HEK293 (cell line): ENCODE data around the gene INTS1.
A peak's percentile ranks its signal among the peaks of the same experiment; 100 is the strongest.

Experiments
- CTCF ChIA-PET: fragments of 350-600 bp; formaldehyde crosslinking; extraction: SDS; loops from one replicate; lab custom pipeline; 2021; ENCODE audit warnings: antibody characterized with exemption; lab: Yijun Ruan, JAX
- POLR2A ChIA-PET: fragments of 300-600 bp; formaldehyde crosslinking; extraction: SDS; loops from one replicate; lab custom pipeline; 2020; ENCODE audit warnings: antibody characterized with exemption, inconsistent platforms; lab: Yijun Ruan, JAX
- H3K27ac ChIP-seq: fragments of 200-500 bp; sonication (Bioruptor generic); 2 replicates; pipeline ENCODE4 v1.5.1; 2014; ENCODE audit warnings: low read depth, low read length, control low read depth, inconsistent platforms; ENCODE audit errors: extremely low read depth
- H3K36me3 ChIP-seq, 2 experiments: fragments of 200-500 bp in 1 of 2; sonication (Bioruptor generic) in 1 of 2; 1 replicate in 1 of 2; 2 replicates in 1 of 2; pipeline ENCODE4 v1.5.1; 2014 to 2017; ENCODE audit warnings: inconsistent platforms in 2 of 2, low read length in 2 of 2; ENCODE audit not compliant: control insufficient read depth in 2 of 2, insufficient read depth in 1 of 2
- H3K4me1 ChIP-seq: fragments of 200-500 bp; sonication (Bioruptor generic); 2 replicates; pipeline ENCODE4 v1.5.1; 2014; ENCODE audit warnings: mild to moderate bottlenecking, low read length, inconsistent platforms; ENCODE audit not compliant: control insufficient read depth, insufficient read depth
- H3K4me3 ChIP-seq: 2 replicates; pipeline ENCODE4 v1.5.1; 2011; ENCODE audit warnings: low read depth, mild to moderate bottlenecking, control low read depth, low read length, moderate library complexity
- H3K9me3 ChIP-seq: fragments of 200-500 bp; sonication (Bioruptor generic); 2 replicates; pipeline ENCODE4 v1.5.1; 2014; ENCODE audit warnings: low read depth, low read length, inconsistent platforms; ENCODE audit not compliant: control insufficient read depth, insufficient read depth
- ATF2 ChIP-seq: fragments of 450-650 bp; formaldehyde crosslinking; IDR thresholded peaks from 2 replicates; pipeline ENCODE4 v1.5.1; 2016; ENCODE audit warnings: missing biosample characterization, missing genetic modification characterization, low read depth
- EGR2 ChIP-seq: fragments of 450-650 bp; formaldehyde crosslinking; IDR thresholded peaks from 2 replicates; pipeline ENCODE4 v1.5.1; 2016; ENCODE audit warnings: low read depth, missing biosample characterization, missing genetic modification characterization
- GLIS1 ChIP-seq: fragments of 450-650 bp; formaldehyde crosslinking; IDR thresholded peaks from 2 replicates; pipeline ENCODE4 v1.5.1; 2016; ENCODE audit warnings: missing biosample characterization, missing genetic modification characterization
- GLIS2 ChIP-seq: fragments of 450-650 bp; formaldehyde crosslinking; IDR thresholded peaks from 2 replicates; pipeline ENCODE4 v1.5.1; 2016; ENCODE audit warnings: missing biosample characterization, missing genetic modification characterization
- INSM2 ChIP-seq: fragments of 450-650 bp; formaldehyde crosslinking; IDR thresholded peaks from 2 replicates; pipeline ENCODE4 v1.5.1; 2016; ENCODE audit warnings: missing biosample characterization, missing genetic modification characterization
- KLF17 ChIP-seq: fragments of 450-650 bp; formaldehyde crosslinking; IDR thresholded peaks from 2 replicates; pipeline ENCODE4 v1.5.1; 2016; ENCODE audit warnings: missing biosample characterization, missing genetic modification characterization
- KLF8 ChIP-seq: fragments of 450-650 bp; formaldehyde crosslinking; IDR thresholded peaks from 2 replicates; pipeline ENCODE4 v1.5.1; 2016; ENCODE audit warnings: missing biosample characterization, missing genetic modification characterization
- OSR2 ChIP-seq: fragments of 450-650 bp; formaldehyde crosslinking; IDR thresholded peaks from 2 replicates; pipeline ENCODE4 v1.5.1; 2016; ENCODE audit warnings: missing biosample characterization, missing genetic modification characterization
- PRDM6 ChIP-seq: fragments of 450-650 bp; formaldehyde crosslinking; IDR thresholded peaks from 2 replicates; pipeline ENCODE4 v1.5.1; 2017; ENCODE audit warnings: missing biosample characterization, missing genetic modification characterization
- SP2 ChIP-seq: fragments of 450-650 bp; formaldehyde crosslinking; IDR thresholded peaks from 2 replicates; pipeline ENCODE4 v1.5.1; 2016; ENCODE audit warnings: missing biosample characterization, missing genetic modification characterization
- SP7 ChIP-seq: fragments of 450-650 bp; formaldehyde crosslinking; IDR thresholded peaks from 2 replicates; pipeline ENCODE4 v1.5.1; 2016; ENCODE audit warnings: missing biosample characterization, missing genetic modification characterization
- ZBTB1 ChIP-seq: fragments of 450-650 bp; formaldehyde crosslinking; IDR thresholded peaks from 2 replicates; pipeline ENCODE4 v1.5.1; 2016; ENCODE audit warnings: missing biosample characterization, missing genetic modification characterization
- ZBTB20 ChIP-seq: fragments of 450-650 bp; formaldehyde crosslinking; IDR thresholded peaks from 2 replicates; pipeline ENCODE4 v1.5.1; 2016; ENCODE audit warnings: missing biosample characterization, missing genetic modification characterization
- ZBTB21 ChIP-seq: fragments of 450-650 bp; formaldehyde crosslinking; IDR thresholded peaks from 2 replicates; pipeline ENCODE4 v1.5.1; 2017; ENCODE audit warnings: missing biosample characterization, missing genetic modification characterization
- ZFHX2 ChIP-seq: fragments of 450-650 bp; formaldehyde crosslinking; conservative IDR thresholded peaks from 2 replicates; pipeline ENCODE4 v1.5.1; 2016; ENCODE audit warnings: missing biosample characterization, missing genetic modification characterization
- ZFP69B ChIP-seq: fragments of 450-650 bp; formaldehyde crosslinking; IDR thresholded peaks from 2 replicates; pipeline ENCODE4 v1.5.1; 2016; ENCODE audit warnings: missing biosample characterization, missing genetic modification characterization
- ZIC2 ChIP-seq: fragments of 450-650 bp; formaldehyde crosslinking; IDR thresholded peaks from 2 replicates; pipeline ENCODE4 v1.5.1; 2016; ENCODE audit warnings: missing biosample characterization, missing genetic modification characterization
- ZNF335 ChIP-seq: fragments of 450-650 bp; formaldehyde crosslinking; conservative IDR thresholded peaks from 2 replicates; pipeline ENCODE4 v1.5.1; 2016; ENCODE audit warnings: missing biosample characterization, missing genetic modification characterization
- ZNF362 ChIP-seq: fragments of 450-650 bp; formaldehyde crosslinking; IDR thresholded peaks from 2 replicates; pipeline ENCODE4 v1.5.1; 2016; ENCODE audit warnings: missing biosample characterization, missing genetic modification characterization
- ZNF394 ChIP-seq: fragments of 450-650 bp; formaldehyde crosslinking; IDR thresholded peaks from 2 replicates; pipeline ENCODE4 v1.5.1; 2016; ENCODE audit warnings: missing biosample characterization, missing genetic modification characterization, mild to moderate bottlenecking, moderate library complexity, borderline replicate concordance
- ZNF473 ChIP-seq: fragments of 450-650 bp; formaldehyde crosslinking; IDR thresholded peaks from 2 replicates; pipeline ENCODE4 v1.5.1; 2017; ENCODE audit warnings: missing biosample characterization, missing genetic modification characterization
- ZNF555 ChIP-seq: fragments of 450-650 bp; formaldehyde crosslinking; conservative IDR thresholded peaks from 2 replicates; pipeline ENCODE4 v1.5.1; 2017; ENCODE audit warnings: missing biosample characterization, mild to moderate bottlenecking, missing genetic modification characterization, inconsistent platforms
- ZNF664 ChIP-seq: fragments of 450-650 bp; formaldehyde crosslinking; IDR thresholded peaks from 2 replicates; pipeline ENCODE4 v1.5.1; 2016; ENCODE audit warnings: missing biosample characterization, missing genetic modification characterization
- ZXDB ChIP-seq: fragments of 450-650 bp; formaldehyde crosslinking; IDR thresholded peaks from 2 replicates; pipeline ENCODE4 v1.5.1; 2016; ENCODE audit warnings: missing biosample characterization, missing genetic modification characterization

Gene INTS1

GRCh38 chr7:1523208-1523607 lies 19.0 kb upstream of the INTS1 start:
- H3K27ac ChIP-seq = no peak overlapping the region
- no peaks in the 10 kb centered on the region for H3K36me3 ChIP-seq
- H3K4me1 ChIP-seq = no peaks in the 10 kb centered on the region
- H3K4me3 ChIP-seq = no peak overlapping the region
- POLR2A ChIA-PET = no interaction called here
- no peaks in the 10 kb centered on the region for H3K9me3 ChIP-seq
- CTCF ChIA-PET = no interaction called here
- 0 out of 2 replicates have a peak, but pooled peaks have one; percentile 9 for TF ChIP-seq ZIC2 (tag by site-specific recombination)
- no peak for TF ChIP-seq EGR2
- TF ChIP-seq GLIS2 (tag by site-specific recombination) = no peak

GRCh38 chr7:1521456-1521855 lies 17.3 kb upstream of the INTS1 start:
- H3K36me3 ChIP-seq = no peaks in the 10 kb centered on the region
- H3K4me1 ChIP-seq = no peaks in the 10 kb centered on the region
- no peak overlapping the region for H3K27ac ChIP-seq
- no peak overlapping the region for H3K4me3 ChIP-seq
- ChIA-PET CTCF (no interaction called here), POLR2A (no interaction called here)
- no peak for TF ChIP-seq OSR2 (tag by site-specific recombination)
- 0 out of 2 replicates have a peak, but pooled peaks have one; percentile 21 for TF ChIP-seq GLIS1 (tag by site-specific recombination)
- TF ChIP-seq ZXDB (tag by site-specific recombination) = no peak
- TF ChIP-seq ZFHX2 = peak; percentile 60; the same call in 1 of the 2 replicates
- peak; percentile 30; the same call in 1 of the 2 replicates for TF ChIP-seq EGR2
- no peaks in the 10 kb centered on the region for H3K9me3 ChIP-seq

- H3K4me1 ChIP-seq = no peaks in the 10 kb centered on the region
- H3K36me3 ChIP-seq = no peaks in the 10 kb centered on the region
- no peaks in the 10 kb centered on the region for H3K9me3 ChIP-seq
- no peak overlapping the region; the same call in 1 of the 2 replicates for H3K27ac ChIP-seq
- H3K4me3 ChIP-seq = no peak overlapping the region
- ChIA-PET POLR2A (interaction anchor here (2.0 kb wide), 1 partner anchor 13 kb away, joined by 5 read pairs; no protein-coding TSS in a partner anchor), CTCF (interaction anchor here (0.6 kb wide), 1 partner anchor 7 kb away, joined by 3 read pairs; no protein-coding TSS in a partner anchor)
- TF ChIP-seq INSM2 (tag by site-specific recombination) = peak; percentile 20; the same call in 1 of the 2 replicates
- TF ChIP-seq ATF2 = peak; percentile 98
- no peak for TF ChIP-seq ZBTB20 (tag by site-specific recombination)
- peak; percentile 34; the same call in 1 of the 2 replicates for TF ChIP-seq KLF8 (tag by site-specific recombination)
- peak; percentile 84 for TF ChIP-seq GLIS1 (tag by site-specific recombination)
- TF ChIP-seq ZBTB21 = peak; percentile 97
- TF ChIP-seq ZNF555 (tag by site-specific recombination) = no peak
- TF ChIP-seq ZNF335 (tag by site-specific recombination) = peak; percentile 38; the same call in 1 of the 2 replicates
- TF ChIP-seq SP2 = 0 out of 2 replicates have a peak, but pooled peaks have one; percentile 15
- no peak for TF ChIP-seq ZNF362
- no peak for TF ChIP-seq PRDM6 (tag by site-specific recombination)
- TF ChIP-seq ZNF664 (tag by site-specific recombination) = no peak
- TF ChIP-seq GLIS2 (tag by site-specific recombination) = peak; percentile 59
- peak; percentile 76 for TF ChIP-seq ZFP69B
- TF ChIP-seq ZNF473 (tag by site-specific recombination) = no peak
- no peak for TF ChIP-seq ZBTB1 (tag by site-specific recombination)
- TF ChIP-seq SP7 (tag by site-specific recombination) = peak; percentile 56; the same call in 1 of the 2 replicates
- peak; percentile 20; the same call in 1 of the 2 replicates for TF ChIP-seq ZNF394 (tag by site-specific recombination)
- TF ChIP-seq KLF17 (tag by site-specific recombination) = peak; percentile 84
Observed at GRCh38 chr7:1520539-1521234, 16.5 kb upstream of the INTS1 start.
